HepG2 (cell line): ENCODE measurements around the gene ARPP19. TPM values are rescaled to one million over a fixed set of nuclear protein-coding genes. Genes with fewer than 3 reads are reported as not detected.

ENCODE experiments used
- ATAC-seq: fragments of 200-7000 bp; cut with Tn5 transposase; 3 replicates; pipeline ENCODE4 v1.9.1; 2020; ENCODE audit warnings: mild to moderate bottlenecking, moderate library complexity
- BruUV-seq: library from RNA; stranded (reverse); fragments of 400-500 nt; replicated peaks from 2 replicates; lab custom pipeline; 2021; lab: Mats Ljungman, UMichigan
- CTCF ChIA-PET: fragments of 300-600 bp; formaldehyde crosslinking; extraction: SDS; loops from one replicate; lab custom pipeline; 2021; ENCODE audit warnings: low total read pairs, inconsistent platforms, low intra/inter-chr PET ratio; lab: Yijun Ruan, JAX
- POLR2A ChIA-PET: fragments of 350-600 bp; sonication (Branson Sonifier 250); formaldehyde crosslinking; loops from one replicate; lab custom pipeline; 2020; ENCODE audit warnings: antibody characterized with exemption, inconsistent platforms; lab: Yijun Ruan, JAX
- DNase-seq: peaks from one replicate; pipeline ENCODE4 v3.0.0-alpha.2; 2015; ENCODE audit warnings: low spot score
- FAIRE-seq: peaks from 3 replicates; lab custom pipeline; 2011; peaks lifted over from hg19 to GRCh38; lab: Jason Lieb, UNC
- H2AFZ ChIP-seq: one replicate; pipeline ENCODE4 v1.6.1; 2011; ENCODE audit warnings: low read length, inconsistent platforms
- H3K27ac ChIP-seq: fragments of 300-600 bp; 3 replicates; pipeline ENCODE4 v1.8.0; 2011; ENCODE audit warnings: mixed run types, mild to moderate bottlenecking, mixed read lengths, low read length, inconsistent platforms; ENCODE audit not compliant: insufficient read depth; ENCODE audit errors: extremely low read length
- H3K27me3 ChIP-seq, 2 experiments: fragments of 200-600 bp in 1 of 2; 2 replicates in 1 of 2; 3 replicates in 1 of 2; pipeline versions ENCODE4 v1.6.0 to v1.8.0; 2011; ENCODE audit warnings: low read length in 2 of 2, mild to moderate bottlenecking in 2 of 2, moderate library complexity in 2 of 2, inconsistent platforms in 1 of 2; ENCODE audit not compliant: insufficient read depth in 2 of 2, control insufficient read depth in 1 of 2
- H3K36me3 ChIP-seq, 2 experiments: fragments of 200-600 bp in 1 of 2; replicated peaks in 1 of 2; 2 replicates in 1 of 2; 3 replicates in 1 of 2; pipeline versions ENCODE4 v1.5.1 to v1.8.0; 2011; ENCODE audit warnings: low read length in 2 of 2, inconsistent platforms in 1 of 2; ENCODE audit not compliant: insufficient read depth in 2 of 2, control insufficient read depth in 1 of 2
- H3K4me1 ChIP-seq: 2 replicates; pipeline ENCODE4 v1.5.1; 2012; ENCODE audit warnings: low read length, inconsistent platforms; ENCODE audit not compliant: insufficient read depth
- H3K4me2 ChIP-seq: 2 replicates; pipeline ENCODE4 v1.6.0; 2011; ENCODE audit warnings: low read depth, low read length, inconsistent platforms
- H3K4me3 ChIP-seq, 3 experiments: fragments of 200-600 bp in 1 of 3; sonication (generic), shearing (Covaris generic) in 1 of 3; replicated peaks in 1 of 3; 2 replicates each; pipeline ENCODE4 v1.5.1; 2011 to 2016; ENCODE audit warnings: low read length in 3 of 3, inconsistent platforms in 2 of 3, low read depth in 2 of 3, mild to moderate bottlenecking in 2 of 3, control low read depth in 1 of 3, mixed read lengths in 1 of 3; ENCODE audit not compliant: insufficient read depth in 1 of 3
- H3K79me2 ChIP-seq: one replicate; pipeline ENCODE4 v1.6.1; 2011; ENCODE audit warnings: low read length, inconsistent platforms; ENCODE audit not compliant: insufficient read depth
- H3K9ac ChIP-seq: 2 replicates; pipeline ENCODE4 v1.6.0; 2011; ENCODE audit warnings: mild to moderate bottlenecking, low read depth, low read length, inconsistent platforms; ENCODE audit not compliant: insufficient read depth
- H3K9me3 ChIP-seq: 2 replicates; pipeline ENCODE4 v1.5.1; 2012; ENCODE audit warnings: mild to moderate bottlenecking, low read length
- H4K20me1 ChIP-seq: 2 replicates; pipeline ENCODE4 v1.6.0; 2011; ENCODE audit warnings: inconsistent platforms, mild to moderate bottlenecking, low read length, moderate library complexity; ENCODE audit not compliant: insufficient read depth
- HMG20A ChIP-seq: IDR thresholded peaks from 2 replicates; pipeline ENCODE4 v1.6.1; 2016; ENCODE audit warnings: borderline replicate concordance
- NFRKB ChIP-seq: fragments of 450-650 bp; IDR thresholded peaks from 2 replicates; pipeline ENCODE4 v1.6.1; 2017
- PRPF4 ChIP-seq: fragments of 200-400 bp; formaldehyde crosslinking; IDR thresholded peaks from 2 replicates; pipeline ENCODE4 v1.6.1; 2016; ENCODE audit warnings: low read length, low read depth; ENCODE audit not compliant: poor library complexity, severe bottlenecking
- SOX13 ChIP-seq, 3 experiments: fragments of 450-650 bp in 1 of 3; sonication (generic) in 1 of 3; formaldehyde crosslinking in 1 of 3; IDR thresholded peaks in 2 of 3; conservative IDR thresholded peaks in 1 of 3; 2 replicates each; pipeline versions ENCODE4 v1.5.0 to v1.6.1; 2016 to 2020; ENCODE audit warnings: antibody characterized with exemption in 1 of 3, mild to moderate bottlenecking in 1 of 3, missing compliant biosample characterization in 1 of 3, missing genetic modification reagents in 1 of 3, moderate library complexity in 1 of 3
- TBX3 ChIP-seq: fragments of 450-650 bp; IDR thresholded peaks from 2 replicates; pipeline ENCODE4 v1.6.1; 2017; ENCODE audit warnings: antibody characterized with exemption, mild to moderate bottlenecking, inconsistent platforms, borderline replicate concordance
- XBP1 ChIP-seq: sonication (generic); formaldehyde crosslinking; IDR thresholded peaks from 2 replicates; pipeline ENCODE4 v1.5.0; 2020; ENCODE audit warnings: missing genetic modification reagents
- ZNF224 ChIP-seq: sonication (generic); formaldehyde crosslinking; IDR thresholded peaks from 2 replicates; pipeline ENCODE4 v1.5.0; 2020; ENCODE audit warnings: mild to moderate bottlenecking, missing genetic modification reagents
- ZNF441 ChIP-seq: sonication (generic); formaldehyde crosslinking; IDR thresholded peaks from 2 replicates; pipeline ENCODE4 v1.7.0; 2021; ENCODE audit warnings: missing genetic modification reagents, borderline replicate concordance
- WGBS: methylation state at CpG from one replicate; pipeline ENCODE4 v1.1.6; 2017; ENCODE audit warnings: low lambda C conversion rate; 5-methylcytosine and 5-hydroxymethylcytosine counted together
- in situ Hi-C: cut with HindIII; loops from 2 replicates; pipeline ENCODE4 v1.10.0; 2017; ENCODE audit warnings: low pct_unique_long_range_greater_than_20kb; ENCODE audit not compliant: extremely low pct_ligation_motif_present
- intact Hi-C: fragments of 100-400 bp; cut with micrococcal nuclease; formaldehyde crosslinking; loops from one replicate; pipeline ENCODE4 v1.10.0; 2022; ENCODE audit not compliant: unreplicated experiment
- polyA plus RNA-seq, 8 experiments: library from polyadenylated mRNA; depleted of rRNA in 3 of 8; stranded (reverse) in 7 of 8; unstranded in 1 of 8; fragments of >200 nt; fragmentation: Illumina TruSeq in 4 of 8; extraction: Trizol in 4 of 8; gene quantifications; 2 replicates each; pipeline versions ENCODE4 v1.2.1 to v1.2.3, GENCODE V29; 2011 to 2016; ENCODE audit warnings: low read depth in 4 of 8, missing spikeins in 1 of 8, mixed read lengths in 1 of 8; ENCODE audit not compliant: insufficient read depth in 1 of 8
- total RNA-seq, 5 experiments: library from RNA; depleted of rRNA; stranded (reverse); fragments of >200 nt; fragmentation: Illumina TruSeq; extraction: Trizol; gene quantifications; 2 replicates each; pipeline ENCODE4 v1.2.3, GENCODE V29; 2016; ENCODE audit warnings: low read depth in 1 of 5
- TF ChIP-seq, protein P1 (sequence below): sonication (generic); formaldehyde crosslinking; IDR thresholded peaks from 2 replicates; pipeline ENCODE4 v1.4.0; 2020; ENCODE audit warnings: missing genetic modification reagents
- TF ChIP-seq, protein P2 (sequence below): sonication (generic); formaldehyde crosslinking; IDR thresholded peaks from 2 replicates; pipeline ENCODE4 v1.4.0; 2020; ENCODE audit warnings: missing genetic modification reagents
- TF ChIP-seq, protein P3 (sequence below): sonication (generic); formaldehyde crosslinking; IDR thresholded peaks from 2 replicates; pipeline ENCODE4 v1.4.0; 2020; ENCODE audit warnings: mild to moderate bottlenecking, missing genetic modification reagents

ARPP19 gene
- total and polyA plus RNA-seq, 2 of the 13 experiments (the other 11 are each of a cell fraction or from before 2014, with no cell fraction given) = 70.8 to 123 TPM

DNA sequence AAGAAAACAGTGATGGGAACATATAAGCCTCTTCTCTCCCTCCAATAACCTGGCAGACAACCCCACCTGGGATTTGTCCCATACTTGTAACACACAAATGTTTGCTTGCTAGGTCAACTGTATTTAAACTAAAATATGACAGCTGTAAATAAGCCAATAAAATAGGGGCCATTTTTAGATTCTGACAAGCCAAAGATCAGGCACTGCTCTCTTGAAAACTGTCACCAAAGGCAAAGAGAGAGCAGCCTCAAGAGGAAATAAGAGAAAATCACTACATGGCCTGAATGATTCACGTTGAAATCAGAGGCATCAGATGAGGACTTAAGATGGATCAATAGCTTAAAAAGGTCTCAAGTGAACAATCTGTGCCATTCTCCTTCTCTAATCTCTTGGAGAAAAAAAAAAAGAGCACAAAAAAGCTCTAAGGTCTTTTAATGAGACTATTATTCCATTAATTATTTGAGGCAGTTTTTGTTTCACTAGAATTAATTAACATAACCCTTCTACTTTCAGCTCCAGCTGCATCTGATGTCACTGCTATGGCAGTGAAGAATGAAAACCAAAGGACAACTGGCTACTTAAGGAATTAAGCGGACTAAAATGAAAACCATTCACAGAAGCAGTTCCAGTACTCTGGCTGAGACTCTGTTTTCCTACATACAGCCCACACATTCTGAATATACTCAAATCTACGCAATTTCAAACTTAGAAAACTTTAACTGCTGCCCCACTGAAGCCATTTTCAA, 59.2 kb downstream of the ARPP19 start:
- in situ Hi-C loops = no loop called here
- no peak for DNase-seq
- no peak overlapping the region for H3K4me2 ChIP-seq
- no peak overlapping the region for H3K27ac ChIP-seq
- no peaks in the 10 kb centered on the region for H3K79me2 ChIP-seq
- 18% methylated on average over 3 of the region's 3 CpGs for WGBS
- ChIA-PET CTCF (no interaction called here), POLR2A (no interaction called here)
- no peaks in the 10 kb centered on the region for H3K9me3 ChIP-seq
- ATAC-seq = no peak
- H3K9ac ChIP-seq = no peak overlapping the region
- no peaks in the 10 kb centered on the region; a peak in 1 of 5 replicates for H3K27me3 ChIP-seq
- no peaks in the 10 kb centered on the region for H3K36me3 ChIP-seq
- TF ChIP-seq, protein P1, sequence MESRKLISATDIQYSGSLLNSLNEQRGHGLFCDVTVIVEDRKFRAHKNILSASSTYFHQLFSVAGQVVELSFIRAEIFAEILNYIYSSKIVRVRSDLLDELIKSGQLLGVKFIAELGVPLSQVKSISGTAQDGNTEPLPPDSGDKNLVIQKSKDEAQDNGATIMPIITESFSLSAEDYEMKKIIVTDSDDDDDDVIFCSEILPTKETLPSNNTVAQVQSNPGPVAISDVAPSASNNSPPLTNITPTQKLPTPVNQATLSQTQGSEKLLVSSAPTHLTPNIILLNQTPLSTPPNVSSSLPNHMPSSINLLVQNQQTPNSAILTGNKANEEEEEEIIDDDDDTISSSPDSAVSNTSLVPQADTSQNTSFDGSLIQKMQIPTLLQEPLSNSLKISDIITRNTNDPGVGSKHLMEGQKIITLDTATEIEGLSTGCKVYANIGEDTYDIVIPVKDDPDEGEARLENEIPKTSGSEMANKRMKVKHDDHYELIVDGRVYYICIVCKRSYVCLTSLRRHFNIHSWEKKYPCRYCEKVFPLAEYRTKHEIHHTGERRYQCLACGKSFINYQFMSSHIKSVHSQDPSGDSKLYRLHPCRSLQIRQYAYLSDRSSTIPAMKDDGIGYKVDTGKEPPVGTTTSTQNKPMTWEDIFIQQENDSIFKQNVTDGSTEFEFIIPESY (CRISPR knock-in tag) = no peak
- TF ChIP-seq ZNF441 (CRISPR knock-in tag) (no peak), SOX13 (IDR thresholded peaks at IDR 0.05) (no peak), SOX13 (CRISPR knock-in tag; conservative IDR thresholded peaks at IDR 0.05 in 1 of 2, IDR thresholded peaks at IDR 0.05 in 1 of 2) (no peak), XBP1 (CRISPR knock-in tag) (no peak), NFRKB (no peak), TBX3 (no peak), HMG20A (CRISPR knock-in tag) (no peak), PRPF4 (no peak), ZNF224 (CRISPR knock-in tag) (no peak)
- TF ChIP-seq, protein P2, sequence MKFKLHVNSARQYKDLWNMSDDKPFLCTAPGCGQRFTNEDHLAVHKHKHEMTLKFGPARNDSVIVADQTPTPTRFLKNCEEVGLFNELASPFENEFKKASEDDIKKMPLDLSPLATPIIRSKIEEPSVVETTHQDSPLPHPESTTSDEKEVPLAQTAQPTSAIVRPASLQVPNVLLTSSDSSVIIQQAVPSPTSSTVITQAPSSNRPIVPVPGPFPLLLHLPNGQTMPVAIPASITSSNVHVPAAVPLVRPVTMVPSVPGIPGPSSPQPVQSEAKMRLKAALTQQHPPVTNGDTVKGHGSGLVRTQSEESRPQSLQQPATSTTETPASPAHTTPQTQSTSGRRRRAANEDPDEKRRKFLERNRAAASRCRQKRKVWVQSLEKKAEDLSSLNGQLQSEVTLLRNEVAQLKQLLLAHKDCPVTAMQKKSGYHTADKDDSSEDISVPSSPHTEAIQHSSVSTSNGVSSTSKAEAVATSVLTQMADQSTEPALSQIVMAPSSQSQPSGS (CRISPR knock-in tag) = no peak
- TF ChIP-seq, protein P3, sequence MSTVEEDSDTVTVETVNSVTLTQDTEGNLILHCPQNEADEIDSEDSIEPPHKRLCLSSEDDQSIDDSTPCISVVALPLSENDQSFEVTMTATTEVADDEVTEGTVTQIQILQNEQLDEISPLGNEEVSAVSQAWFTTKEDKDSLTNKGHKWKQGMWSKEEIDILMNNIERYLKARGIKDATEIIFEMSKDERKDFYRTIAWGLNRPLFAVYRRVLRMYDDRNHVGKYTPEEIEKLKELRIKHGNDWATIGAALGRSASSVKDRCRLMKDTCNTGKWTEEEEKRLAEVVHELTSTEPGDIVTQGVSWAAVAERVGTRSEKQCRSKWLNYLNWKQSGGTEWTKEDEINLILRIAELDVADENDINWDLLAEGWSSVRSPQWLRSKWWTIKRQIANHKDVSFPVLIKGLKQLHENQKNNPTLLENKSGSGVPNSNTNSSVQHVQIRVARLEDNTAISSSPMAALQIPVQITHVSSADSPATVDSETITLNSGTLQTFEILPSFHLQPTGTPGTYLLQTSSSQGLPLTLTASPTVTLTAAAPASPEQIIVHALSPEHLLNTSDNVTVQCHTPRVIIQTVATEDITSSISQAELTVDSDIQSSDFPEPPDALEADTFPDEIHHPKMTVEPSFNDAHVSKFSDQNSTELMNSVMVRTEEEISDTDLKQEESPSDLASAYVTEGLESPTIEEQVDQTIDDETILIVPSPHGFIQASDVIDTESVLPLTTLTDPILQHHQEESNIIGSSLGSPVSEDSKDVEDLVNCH (CRISPR knock-in tag) = no peak
- TF ChIP-seq, all 625 proteins: peak for 0
- Histone ChIP-seq H2AFZ (no peak overlapping the region), H4K20me1 (no peaks in the 10 kb centered on the region), H3K4me3 (no peak overlapping the region), H3K4me1 (no peaks in the 10 kb centered on the region)
- FAIRE-seq = no peak
- intact Hi-C loops = no loop called here
- no TSS peak for BruUV-seq
